ENCODE measurements around the gene KCNF1.

Gene KCNF1

GRCh38 chr2:10905006-10905861 is 6.5 kb upstream of the KCNF1 start:
- no peak for DNase-seq (ENCODE audit: low spot score)

- DNase-seq (ENCODE audit: low spot score): no peak
Observed at GRCh38 chr2:10905862-10906143, 5.9 kb upstream of the KCNF1 start.

- no peak for DNase-seq (ENCODE audit: low spot score)
Observed at GRCh38 chr2:10906926-10907625, 4.7 kb upstream of the KCNF1 start.

GRCh38 chr2:10908195-10908594 is 3.5 kb upstream of the KCNF1 start:
- DNase-seq (ENCODE audit: low spot score): no peak

- DNase-seq (ENCODE audit: low spot score): no peak
Observed at GRCh38 chr2:10909050-10909995, 2.4 kb upstream of the KCNF1 start.

GRCh38 chr2:10909996-10910341 is 1.8 kb upstream of the KCNF1 start:
- no peak for DNase-seq (ENCODE audit: low spot score)

- DNase-seq (ENCODE audit: low spot score): no peak
Observed at GRCh38 chr2:10910625-10911024, 1.1 kb upstream of the KCNF1 start.

GRCh38 chr2:10912076-10912731 is 470 bp downstream of the KCNF1 start:
- DNase-seq (ENCODE audit: low spot score): no peak

- DNase-seq (ENCODE audit: low spot score): no peak
Observed at GRCh38 chr2:10912796-10913455, 1.2 kb downstream of the KCNF1 start.

- DNase-seq (ENCODE audit: low spot score): no peak
Observed at GRCh38 chr2:10913501-10914271, 2.0 kb downstream of the KCNF1 start.

- DNase-seq (ENCODE audit: low spot score): no peak
Observed at GRCh38 chr2:10914272-10914693, 2.5 kb downstream of the KCNF1 start.

- no peak for DNase-seq (ENCODE audit: low spot score)
Observed at GRCh38 chr2:10915236-10915635, 3.5 kb downstream of the KCNF1 start.

- no peak for DNase-seq (ENCODE audit: low spot score)
Observed at GRCh38 chr2:10915731-10916276, 4.1 kb downstream of the KCNF1 start.

- DNase-seq (ENCODE audit: low spot score): no peak
Observed at GRCh38 chr2:10916953-10917352, 5.2 kb downstream of the KCNF1 start.

GRCh38 chr2:10917927-10918326 is 6.2 kb downstream of the KCNF1 start:
- no peak for DNase-seq (ENCODE audit: low spot score)

- DNase-seq (ENCODE audit: low spot score): no peak
Observed at GRCh38 chr2:10918661-10919409, 7.1 kb downstream of the KCNF1 start.

GRCh38 chr2:10919410-10919770 is 7.7 kb downstream of the KCNF1 start:
- no peak for DNase-seq (ENCODE audit: low spot score)

GRCh38 chr2:10919771-10920621 is 8.3 kb downstream of the KCNF1 start:
- DNase-seq (ENCODE audit: low spot score): no peak
